GM13977 (cell line): ENCODE results near the gene REPS2.
"Not testable (repeated sequence)": the region's sequence is repeated elsewhere in the genome, so short reads cannot be mapped to it uniquely, and the experiment has no call there.

Experiments used
- DNase-seq: peaks from one replicate; pipeline ENCODE4 v3.0.0; 2012; ENCODE audit warnings: low spot score
- CTCF ChIP-seq: IDR thresholded peaks from 2 replicates; pipeline ENCODE4 v1.5.1; 2012; ENCODE audit warnings: mild to moderate bottlenecking, control low read depth; ENCODE audit not compliant: insufficient read depth; ENCODE audit errors: extremely low read depth, missing control alignments
- in situ Hi-C: fragments of 300-500 bp; cut with MboI; formaldehyde crosslinking; loops from one replicate; pipeline ENCODE4 v1.12.0; 2022; ENCODE audit warnings: low sequenced_read_pairs, low pct_unique_long_range_greater_than_20kb, mixed read lengths, inconsistent platforms; ENCODE audit not compliant: unreplicated experiment

Gene REPS2

GRCh38 chrX:16957751-16958150 is 11.3 kb downstream of the REPS2 start:
- no peak for TF ChIP-seq CTCF
- in situ Hi-C loops: no loop called here

GRCh38 chrX:16958356-16958755 is 11.9 kb downstream of the REPS2 start:
- in situ Hi-C loops: no loop called here
- TF ChIP-seq CTCF: no peak
- DNase-seq: no peak

More at GRCh38 chrX:16957751-16958150, 11.3 kb downstream of the REPS2 start:
- no peak for DNase-seq

GRCh38 chrX:16962661-16963060 is 16.2 kb downstream of the REPS2 start:
- DNase-seq, in situ Hi-C loops: not testable (repeated sequence)

- in situ Hi-C loops: no loop called here
- no peak for TF ChIP-seq CTCF
- no peak for DNase-seq
These were observed 16.8 kb downstream of the REPS2 start for GRCh38 chrX:16963216-16963615.

- DNase-seq, in situ Hi-C loops: not testable (repeated sequence)
These were observed 18.5 kb downstream of the REPS2 start for GRCh38 chrX:16964976-16965375.

GRCh38 chrX:16966752-16967448 is 20.4 kb downstream of the REPS2 start:
- no peak for TF ChIP-seq CTCF
- no peak for DNase-seq
- in situ Hi-C loops: no loop called here

GRCh38 chrX:16968753-16969152 is 22.3 kb downstream of the REPS2 start:
- DNase-seq, in situ Hi-C loops: not testable (repeated sequence)

GRCh38 chrX:16970977-16971376 is 24.5 kb downstream of the REPS2 start:
- TF ChIP-seq CTCF: no peak
- DNase-seq: no peak
- in situ Hi-C loops: no loop called here
